Activated T-cell treated with anti-CD3 and anti-CD28 coated beads, Interleukin-2, amount 50 U/mL, for 24 hours (primary cell): ENCODE measurements around the gene GDF15.

Experiments used
- DNase-seq: peaks from one replicate; pipeline ENCODE4 v3.0.0-alpha.2; 2020
- H3K27ac Mint-ChIP-seq: 2 replicates; pipeline ENCODE4 v1.8.0; 2020; ENCODE audit warnings: mild to moderate bottlenecking, mixed read lengths
- H3K27me3 Mint-ChIP-seq: 2 replicates; pipeline ENCODE4 v1.8.0; 2020; ENCODE audit warnings: mixed read lengths
- H3K36me3 Mint-ChIP-seq: 2 replicates; pipeline ENCODE4 v1.8.0; 2020; ENCODE audit warnings: low read depth, mixed read lengths
- H3K4me1 Mint-ChIP-seq: 2 replicates; pipeline ENCODE4 v1.8.0; 2020; ENCODE audit warnings: low read depth, mixed read lengths
- H3K4me3 Mint-ChIP-seq: 2 replicates; pipeline ENCODE4 v1.8.0; 2020; ENCODE audit warnings: mild to moderate bottlenecking, moderate library complexity, mixed read lengths
- H3K9me3 Mint-ChIP-seq: 2 replicates; pipeline ENCODE4 v1.8.0; 2020; ENCODE audit warnings: mixed read lengths

Gene GDF15

DNA sequence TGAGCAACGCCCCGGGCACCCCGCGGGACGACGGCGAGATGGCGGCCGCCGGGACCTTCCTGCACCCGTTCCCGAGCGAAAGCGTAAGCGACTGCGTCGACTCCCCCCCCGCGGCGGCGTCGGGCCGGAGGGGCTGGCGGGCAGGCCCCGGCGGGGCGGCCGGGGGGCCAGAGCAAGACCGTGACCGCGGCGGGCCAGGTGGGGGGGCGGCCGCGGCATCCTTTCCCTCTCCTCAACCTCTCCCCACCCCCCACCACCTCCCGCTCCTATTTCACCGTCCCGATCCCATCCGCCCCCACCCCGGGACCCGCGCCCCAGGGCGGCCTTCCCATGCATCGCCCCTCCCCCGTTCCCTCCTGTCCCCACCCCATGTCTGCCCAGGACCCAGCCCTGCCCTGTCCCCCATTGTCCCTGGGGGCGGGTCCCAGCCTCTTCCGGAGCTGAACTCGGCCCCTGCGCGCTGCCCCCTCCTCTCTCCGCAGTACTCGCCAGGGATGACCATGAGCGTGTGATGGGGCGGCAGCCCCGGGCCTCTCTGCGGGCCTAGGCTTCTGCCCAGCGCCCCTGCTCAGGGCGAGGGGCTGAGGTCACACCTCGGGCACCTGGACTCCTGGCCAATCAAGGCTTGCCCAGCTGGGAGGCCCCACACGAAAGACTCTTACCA, 47.9 kb downstream of the GDF15 start:
- H3K27me3 Mint-ChIP-seq = no peaks in the 10 kb centered on the region
- peak overlapping the region; percentile 44 for H3K27ac Mint-ChIP-seq
- H3K9me3 Mint-ChIP-seq = no peaks in the 10 kb centered on the region
- DNase-seq = no peak
- peaks cover 35% of the 10 kb centered on the region for H3K4me1 Mint-ChIP-seq
- peak overlapping the region; percentile 36 for H3K4me3 Mint-ChIP-seq
- peaks cover 32% of the 10 kb centered on the region for H3K36me3 Mint-ChIP-seq

DNA sequence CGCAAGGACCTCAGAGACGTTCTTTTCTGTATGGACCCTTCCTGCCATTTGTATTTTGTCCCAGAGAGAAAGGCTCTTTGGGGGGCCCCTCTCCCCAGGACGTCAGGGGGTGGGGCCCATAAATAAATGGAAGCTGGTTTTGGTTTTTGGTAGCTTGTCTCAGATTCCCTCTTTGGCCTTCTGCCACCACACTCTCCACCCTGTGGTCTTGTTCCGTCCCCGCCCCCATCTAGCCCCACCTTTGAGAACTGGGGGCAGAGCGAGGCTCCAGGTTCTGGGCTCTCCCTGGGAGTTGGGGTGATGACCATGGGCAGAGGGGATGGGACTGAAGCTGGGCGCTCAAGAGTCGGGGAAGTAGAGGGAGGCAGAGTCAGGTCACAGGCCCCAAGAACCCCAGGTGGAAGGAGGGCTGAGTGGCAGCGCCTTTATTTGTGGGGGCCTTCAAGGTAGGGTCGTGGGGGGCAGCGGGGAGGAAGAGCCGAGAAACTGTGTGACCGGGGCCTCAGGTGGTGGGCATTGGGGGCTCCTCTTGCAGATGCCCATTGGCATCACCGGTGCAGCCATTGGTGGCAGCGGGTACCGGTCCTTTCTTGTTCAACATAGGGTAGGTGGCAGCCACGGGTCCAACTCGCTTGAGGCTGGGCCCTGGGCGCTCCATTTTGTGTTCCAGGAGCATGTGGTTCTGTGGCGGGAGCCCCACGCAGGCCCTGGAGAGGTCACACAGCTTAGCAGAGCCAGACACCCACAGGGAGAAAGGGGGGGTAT, 48.6 kb downstream of the GDF15 start:
- no peak for DNase-seq
- Mint-ChIP-seq H3K27me3 (no peaks in the 10 kb centered on the region), H3K4me1 (peaks cover 33% of the 10 kb centered on the region), H3K4me3 (no peak overlapping the region), H3K27ac (peak overlapping the region; percentile 44), H3K9me3 (no peaks in the 10 kb centered on the region), H3K36me3 (peaks cover 32% of the 10 kb centered on the region)

DNA sequence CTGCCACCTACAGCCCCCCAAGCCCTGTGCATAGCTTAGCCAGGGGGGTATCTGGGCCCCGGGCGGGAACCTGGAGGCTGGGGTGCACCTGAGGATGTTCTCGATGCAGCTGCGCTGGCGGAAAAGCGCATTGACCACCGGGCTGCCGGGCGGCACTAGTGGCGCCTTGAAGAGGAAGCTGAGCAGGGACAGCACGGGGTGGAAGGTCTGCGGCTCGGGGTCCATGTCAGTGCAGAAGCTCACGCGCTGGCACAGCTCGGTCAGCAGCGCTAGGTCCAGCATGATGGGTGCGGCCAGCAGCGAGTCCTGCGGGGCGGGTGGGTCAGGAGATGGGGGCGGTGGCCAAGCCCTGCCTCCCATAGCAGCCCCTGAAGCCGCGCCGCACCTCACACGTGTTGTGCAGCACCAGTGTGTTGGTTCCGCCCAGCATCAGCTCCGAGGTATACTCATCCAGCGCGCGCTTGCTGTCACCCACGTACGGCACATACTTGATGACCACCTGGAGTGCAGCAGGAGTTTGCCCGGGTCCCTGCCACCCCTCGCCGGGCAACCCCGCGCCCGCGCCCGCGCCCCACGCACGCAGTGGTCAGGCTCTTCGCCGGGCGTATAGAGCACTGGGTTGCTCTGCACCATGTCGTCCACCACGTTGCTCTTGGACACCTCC, 49.4 kb downstream of the GDF15 start:
- Mint-ChIP-seq H3K9me3 (no peaks in the 10 kb centered on the region), H3K4me3 (no peak overlapping the region), H3K4me1 (peaks cover 30% of the 10 kb centered on the region), H3K36me3 (peaks cover 28% of the 10 kb centered on the region), H3K27me3 (no peaks in the 10 kb centered on the region), H3K27ac (no peak overlapping the region)
- no peak for DNase-seq

DNA sequence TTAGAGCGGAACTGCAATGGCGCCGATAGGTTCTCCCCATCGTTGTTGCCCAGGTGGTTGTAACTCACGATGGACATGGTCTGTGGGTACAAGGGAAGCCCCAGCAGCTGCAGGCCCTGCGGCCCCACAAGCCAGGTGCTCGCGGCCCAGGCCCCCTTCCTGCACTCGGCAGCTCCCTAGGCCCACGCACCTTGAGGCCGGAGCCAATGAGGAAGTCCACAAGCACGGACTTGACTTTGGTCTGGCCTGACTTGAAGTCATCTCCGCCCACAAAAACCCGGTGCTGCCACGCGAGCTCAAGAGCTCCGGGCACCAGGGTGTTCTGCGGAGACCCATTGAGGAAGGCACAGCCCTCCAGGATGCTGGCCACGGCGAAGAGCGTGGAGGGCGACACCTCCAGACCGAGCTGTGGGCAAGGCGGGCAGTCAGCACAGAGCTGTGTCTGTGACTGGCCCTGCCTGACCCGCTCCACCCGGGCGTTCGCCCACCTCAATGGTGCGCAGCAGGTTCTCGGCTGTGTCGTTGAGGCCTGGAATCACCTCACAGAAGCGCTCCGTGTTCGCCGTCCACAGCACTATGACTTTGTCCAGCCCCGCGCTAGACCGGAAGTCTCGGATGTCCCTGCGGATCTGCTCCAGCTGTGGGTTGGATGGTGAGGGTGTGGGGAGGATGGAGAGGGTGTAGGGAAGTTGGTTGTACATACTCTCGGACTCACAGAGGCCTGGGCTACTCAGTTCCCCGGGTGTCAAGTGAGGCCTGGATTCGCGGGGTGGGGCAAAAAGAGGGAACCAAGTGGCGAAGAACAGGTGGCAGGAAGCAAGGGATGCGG, 50.1 kb downstream of the GDF15 start:
- Mint-ChIP-seq H3K27ac (peak overlapping the region; percentile 71), H3K27me3 (no peaks in the 10 kb centered on the region), H3K4me1 (peaks cover 30% of the 10 kb centered on the region), H3K4me3 (peak overlapping the region; percentile 66), H3K9me3 (no peaks in the 10 kb centered on the region), H3K36me3 (peaks cover 26% of the 10 kb centered on the region)
- DNase-seq = no peak

DNA sequence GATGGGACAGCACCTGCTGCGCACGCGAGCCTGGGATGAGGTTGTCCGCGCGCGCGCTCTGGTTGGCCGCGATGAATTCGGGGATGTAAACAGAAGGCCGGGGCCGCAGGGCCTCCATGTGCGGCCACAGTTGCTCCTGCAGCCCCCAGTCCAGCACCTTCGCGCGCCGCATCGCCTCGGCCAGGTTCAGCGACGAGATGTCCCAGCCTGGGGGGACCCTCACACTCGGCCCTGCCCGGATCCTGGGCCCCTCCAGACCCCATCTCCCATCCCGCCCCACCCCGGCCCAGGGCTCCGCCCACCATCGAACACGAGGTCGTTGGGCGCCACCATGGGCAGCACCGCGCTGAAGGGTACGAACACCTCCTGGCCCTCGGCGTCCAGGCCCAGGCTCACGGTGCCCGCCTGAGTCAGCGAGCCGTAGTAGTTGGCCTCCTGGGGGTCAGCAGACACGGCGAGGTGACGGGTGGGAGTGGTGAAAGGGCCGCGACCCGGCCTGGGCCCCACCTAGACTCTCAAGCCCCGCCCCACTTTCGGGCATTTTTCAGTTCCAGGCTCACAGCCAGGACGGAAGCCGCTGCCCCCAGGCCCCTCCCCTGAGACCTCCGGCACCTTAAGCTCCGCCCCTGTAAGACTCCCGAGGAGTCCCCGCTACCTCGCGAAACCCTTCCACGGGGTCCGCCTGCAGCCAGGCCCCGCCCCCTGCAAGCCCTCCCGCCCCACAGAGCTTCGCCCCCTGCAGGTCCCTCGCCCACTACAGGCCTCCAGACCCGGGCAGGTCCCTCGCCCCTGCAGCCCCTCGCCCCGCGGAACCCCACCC, 50.9 kb downstream of the GDF15 start:
- Mint-ChIP-seq H3K36me3 (peaks cover 26% of the 10 kb centered on the region), H3K27ac (peak overlapping the region; percentile 71), H3K27me3 (no peaks in the 10 kb centered on the region), H3K9me3 (no peaks in the 10 kb centered on the region), H3K4me3 (peak overlapping the region; percentile 66), H3K4me1 (peaks cover 33% of the 10 kb centered on the region)
- DNase-seq = peak; percentile 84

DNA sequence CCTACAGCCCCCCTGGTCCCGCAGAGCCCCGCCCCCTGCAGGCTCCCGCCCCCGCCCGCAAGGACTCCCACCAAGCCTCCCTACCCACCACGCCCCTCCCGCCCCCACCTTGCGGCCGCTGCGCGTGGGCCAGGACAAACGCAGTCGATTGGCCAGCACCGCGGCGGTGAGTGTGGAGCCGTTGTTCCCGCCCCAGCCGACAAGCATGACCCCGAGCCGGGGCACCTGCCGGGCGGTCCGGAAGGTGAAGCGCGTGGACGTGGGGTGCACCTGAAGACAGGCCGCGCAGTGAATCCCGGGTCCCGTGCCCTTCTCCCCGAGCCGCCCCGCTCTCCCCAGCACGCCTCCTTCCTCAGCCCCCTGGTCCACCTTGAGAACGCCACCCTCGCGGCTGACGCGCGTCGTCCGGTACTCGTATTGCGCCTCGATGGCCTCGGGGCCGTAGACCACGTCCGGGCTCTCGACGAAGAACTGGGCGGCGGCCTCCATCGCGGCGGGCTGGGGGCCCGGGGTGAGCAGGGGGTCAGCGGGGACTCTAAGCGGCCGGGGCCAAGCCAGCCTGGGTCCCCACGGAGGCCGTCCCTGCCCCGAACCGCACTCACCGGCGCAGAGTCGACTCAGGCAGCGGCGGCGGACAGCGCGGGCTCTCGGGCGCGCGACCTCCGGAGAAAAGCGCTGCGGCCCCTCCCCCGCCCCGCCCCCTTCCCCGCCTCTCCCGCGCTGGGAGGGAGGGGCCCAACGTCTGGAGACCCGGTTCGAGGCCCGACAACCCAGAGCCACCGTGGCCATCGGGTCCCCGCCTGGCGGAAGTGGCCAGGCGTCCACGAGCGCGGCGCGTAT, 51.8 kb downstream of the GDF15 start, which contains the start of gene ISYNA1:
Gene ISYNA1 (minus strand): TSS at position 643 of the 840 bp plus-strand sequence. CDS start 154 bp downstream, at position 489.
- peak within 1 kb of the TSS; percentile 66 for H3K4me3 Mint-ChIP-seq
- no peaks in the 10 kb centered on the region for H3K27me3 Mint-ChIP-seq
- peaks cover 33% of the 10 kb centered on the region for H3K4me1 Mint-ChIP-seq
- peaks cover 25% of the 10 kb centered on the region for H3K36me3 Mint-ChIP-seq
- H3K27ac Mint-ChIP-seq = peak within 1 kb of the TSS; percentile 67
- peaks cover 2% of the 10 kb centered on the region for H3K9me3 Mint-ChIP-seq
- DNase-seq = peak; percentile 72

DNA sequence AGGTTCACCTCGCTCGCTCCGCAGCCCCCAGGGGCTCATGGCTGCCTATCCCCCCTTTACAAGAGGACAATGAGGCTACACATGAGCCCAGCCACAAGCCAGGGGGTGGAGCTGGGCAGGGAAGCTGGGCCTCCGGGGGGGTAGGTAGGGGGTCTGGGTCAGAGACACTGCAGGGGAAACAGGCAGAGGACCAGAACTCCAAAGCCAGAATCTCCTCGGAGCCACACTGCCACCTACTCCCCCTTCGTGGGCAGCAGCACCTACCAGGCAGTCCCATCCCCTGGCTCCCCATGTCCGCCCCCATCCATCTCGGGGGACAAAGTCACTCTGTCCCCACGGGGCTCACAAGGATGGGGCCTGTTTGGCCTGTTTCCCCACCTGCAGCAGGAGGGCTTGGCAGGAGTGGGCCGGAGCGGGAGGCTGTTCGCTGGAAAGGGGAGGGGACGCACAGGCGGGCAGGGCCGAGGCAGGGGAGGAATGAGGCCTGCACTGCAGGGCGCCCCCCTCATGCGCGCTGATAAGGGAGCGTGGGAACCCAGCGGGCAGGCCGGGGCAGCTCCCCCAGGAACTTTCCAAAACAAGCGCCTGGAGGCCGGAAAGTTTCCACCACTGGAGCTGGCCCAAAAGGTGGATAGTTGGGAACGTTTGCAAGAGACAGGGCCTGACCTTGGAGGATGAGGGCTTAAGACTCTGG, 52.5 kb downstream of the GDF15 start:
- no peak overlapping the region for H3K27ac Mint-ChIP-seq
- no peaks in the 10 kb centered on the region for H3K27me3 Mint-ChIP-seq
- no peak overlapping the region for H3K4me3 Mint-ChIP-seq
- peaks cover 36% of the 10 kb centered on the region for H3K4me1 Mint-ChIP-seq
- peaks cover 30% of the 10 kb centered on the region for H3K36me3 Mint-ChIP-seq
- no peak for DNase-seq
- peaks cover 2% of the 10 kb centered on the region for H3K9me3 Mint-ChIP-seq
